Caki2 (cell line): ENCODE results near the gene ADORA1. TPM values are rescaled to one million over a fixed set of nuclear protein-coding genes. Genes with fewer than 3 reads are reported as not detected.

Source experiments
- DNase-seq: peaks from one replicate; pipeline ENCODE4 v3.0.0-alpha.2; 2015; ENCODE audit warnings: low read depth
- in situ Hi-C: cut with HindIII; loops from 2 replicates; pipeline ENCODE4 v1.10.0; 2016; ENCODE audit warnings: low sequenced_read_pairs, low pct_unique_long_range_greater_than_20kb, mixed read lengths
- total RNA-seq: library from RNA; depleted of rRNA; stranded (reverse); fragments of >200 nt; shearing (Covaris generic); gene quantifications from 2 replicates; pipeline ENCODE4 v1.2.3, GENCODE V29; 2014; ENCODE audit warnings: low replicate concordance

ADORA1 gene
- total RNA-seq, 1 experiment from 2014 or later = 100 TPM

- in situ Hi-C loops = no loop called here
- DNase-seq = no peak
Measured at GRCh38 chr1:203187689-203188264, 60.3 kb downstream of the ADORA1 start.

- in situ Hi-C loops = no loop called here
- no peak for DNase-seq
Measured at GRCh38 chr1:203188686-203189232, 61.2 kb downstream of the ADORA1 start.

GRCh38 chr1:203189951-203190352 lies 62.4 kb downstream of the ADORA1 start:
- DNase-seq = no peak
- in situ Hi-C loops = no loop called here

- in situ Hi-C loops = no loop called here
Measured at GRCh38 chr1:203190949-203191348, 63.4 kb downstream of the ADORA1 start.

GRCh38 chr1:203196371-203196770 lies 68.8 kb downstream of the ADORA1 start:
- no peak for DNase-seq
- in situ Hi-C loops = no loop called here

More at GRCh38 chr1:203190949-203191348, 63.4 kb downstream of the ADORA1 start:
- no peak for DNase-seq

- in situ Hi-C loops = no loop called here
- DNase-seq = peak; percentile 31
Measured at GRCh38 chr1:203197625-203198024, 70.1 kb downstream of the ADORA1 start.

GRCh38 chr1:203199002-203199401 lies 71.5 kb downstream of the ADORA1 start:
- no peak for DNase-seq
- in situ Hi-C loops = no loop called here

GRCh38 chr1:203199481-203199815 lies 71.9 kb downstream of the ADORA1 start:
- in situ Hi-C loops = no loop called here
- no peak for DNase-seq

- no peak for DNase-seq
- in situ Hi-C loops = loop anchor here (25.0 kb wide), 1 partner anchor 163 kb away; the partner anchor contains the start of gene PPFIA4
Measured at GRCh38 chr1:203199816-203200571, 72.5 kb downstream of the ADORA1 start.

GRCh38 chr1:203200916-203201315 lies 73.4 kb downstream of the ADORA1 start:
- no peak for DNase-seq
- in situ Hi-C loops = loop anchor here (25.0 kb wide), 1 partner anchor 164 kb away; the partner anchor contains the start of gene PPFIA4

- in situ Hi-C loops = loop anchor here (25.0 kb wide), 1 partner anchor 164 kb away; the partner anchor contains the start of gene PPFIA4
Measured at GRCh38 chr1:203201516-203202205, 74.1 kb downstream of the ADORA1 start.

GRCh38 chr1:203202431-203203245 lies 75.1 kb downstream of the ADORA1 start:
- DNase-seq = no peak
- in situ Hi-C loops = loop anchor here (25.0 kb wide), 1 partner anchor 165 kb away; the partner anchor contains the start of gene PPFIA4

More at GRCh38 chr1:203201516-203202205, 74.1 kb downstream of the ADORA1 start:
- no peak for DNase-seq

- no peak for DNase-seq
- in situ Hi-C loops = loop anchor here (25.0 kb wide), 1 partner anchor 167 kb away; the partner anchor contains the start of gene PPFIA4
Measured at GRCh38 chr1:203204756-203205155, 77.2 kb downstream of the ADORA1 start.

- no peak for DNase-seq
- in situ Hi-C loops = loop anchor here (25.0 kb wide), 1 partner anchor 169 kb away; the partner anchor contains the start of gene PPFIA4
Measured at GRCh38 chr1:203206129-203206687, 78.7 kb downstream of the ADORA1 start.

- in situ Hi-C loops = loop anchor here (25.0 kb wide), 1 partner anchor 170 kb away; the partner anchor contains the start of gene PPFIA4
- no peak for DNase-seq
Measured at GRCh38 chr1:203207751-203208150, 80.2 kb downstream of the ADORA1 start.

GRCh38 chr1:203208181-203208580 lies 80.7 kb downstream of the ADORA1 start:
- in situ Hi-C loops = loop anchor here (25.0 kb wide), 1 partner anchor 171 kb away; the partner anchor contains the start of gene PPFIA4

GRCh38 chr1:203210350-203210749 lies 82.8 kb downstream of the ADORA1 start:
- in situ Hi-C loops = loop anchor here (25.0 kb wide), 1 partner anchor 173 kb away; the partner anchor contains the start of gene PPFIA4
- no peak for DNase-seq

More at GRCh38 chr1:203208181-203208580, 80.7 kb downstream of the ADORA1 start:
- DNase-seq = no peak
